Endodermal cell (in vitro differentiated cells): ENCODE measurements around the gene UFC1. TPM values are rescaled to one million over a fixed set of nuclear protein-coding genes. Genes with fewer than 3 reads are reported as not detected.

Experiments used
- DNase-seq: peaks from one replicate; pipeline ENCODE4 v3.0.0-alpha.2; 2017
- H3K27ac ChIP-seq: 2 replicates; pipeline ENCODE4 v1.5.1; 2013; ENCODE audit warnings: mild to moderate bottlenecking, low read depth, low read length, moderate library complexity
- H3K27me3 ChIP-seq: 2 replicates; pipeline ENCODE4 v1.6.1; 2013; ENCODE audit warnings: mild to moderate bottlenecking, low read length, moderate library complexity; ENCODE audit not compliant: insufficient read depth, control insufficient read depth, poor library complexity, severe bottlenecking
- H3K36me3 ChIP-seq: 2 replicates; pipeline ENCODE4 v1.7.0; 2013; ENCODE audit warnings: mild to moderate bottlenecking, low read length, moderate library complexity; ENCODE audit not compliant: control insufficient read depth, insufficient read depth
- H3K4me1 ChIP-seq: one replicate; pipeline ENCODE4 v1.7.0; 2013; ENCODE audit warnings: low read length; ENCODE audit not compliant: control insufficient read depth, insufficient read depth
- H3K4me3 ChIP-seq: 2 replicates; pipeline ENCODE4 v1.5.1; 2013; ENCODE audit warnings: mild to moderate bottlenecking, low read length, moderate library complexity
- H3K9ac ChIP-seq: 2 replicates; pipeline ENCODE4 v1.6.1; 2013; ENCODE audit warnings: mild to moderate bottlenecking, low read length, moderate library complexity; ENCODE audit not compliant: poor library complexity, severe bottlenecking; ENCODE audit errors: extremely low read depth
- H3K9me3 ChIP-seq: 2 replicates; pipeline ENCODE4 v1.6.1; 2013; ENCODE audit warnings: mild to moderate bottlenecking, low read length, moderate library complexity; ENCODE audit not compliant: control insufficient read depth
- H3K27ac Mint-ChIP-seq: 2 replicates; pipeline ENCODE4 v1.8.0; 2020; ENCODE audit warnings: mixed read lengths
- H3K27me3 Mint-ChIP-seq: 2 replicates; pipeline ENCODE4 v1.8.0; 2021; ENCODE audit warnings: mild to moderate bottlenecking, mixed read lengths; ENCODE audit not compliant: insufficient read depth
- H3K36me3 Mint-ChIP-seq: 2 replicates; pipeline ENCODE4 v1.8.0; 2020; ENCODE audit warnings: low read depth, mixed read lengths
- H3K4me1 Mint-ChIP-seq: 2 replicates; pipeline ENCODE4 v1.8.0; 2020; ENCODE audit warnings: mixed read lengths
- H3K4me3 Mint-ChIP-seq: 2 replicates; pipeline ENCODE4 v1.8.0; 2020; ENCODE audit warnings: mild to moderate bottlenecking, moderate library complexity, mixed read lengths
- H3K9me3 Mint-ChIP-seq: 2 replicates; pipeline ENCODE4 v1.8.0; 2020; ENCODE audit warnings: mild to moderate bottlenecking, mixed read lengths
- WGBS, 2 experiments: methylation state at CpG; one replicate each; pipeline versions ENCODE4 v1.1.5 to v1.1.7; 2013; ENCODE audit warnings: missing lambda C conversion rate in 2 of 2, mixed read lengths in 1 of 2; ENCODE audit not compliant: insufficient coverage in 1 of 2, insufficient read length in 1 of 2; 5-methylcytosine and 5-hydroxymethylcytosine counted together
- total RNA-seq, 2 donors: library from RNA; stranded (reverse); fragmentation: NEBNext Ultra II Directional in 1 of 2; extraction: Animal tissue kit (Norgen Biotek cat#: 25700) in 1 of 2; gene quantifications; 2 replicates in 1 of 2; 3 replicates in 1 of 2; pipeline ENCODE4 v1.2.1, GENCODE V29; 2021
- TF ChIP-seq, protein P1 (sequence below): fragments of 200-600 bp; sonication (generic); conservative IDR thresholded peaks from 2 replicates; pipeline ENCODE4 v1.5.0; 2021; ENCODE audit warnings: antibody characterized with exemption, mild to moderate bottlenecking

UFC1 gene
- total RNA-seq, 2 donors from 2014 or later = 89.5 to 97.1 TPM

DNA sequence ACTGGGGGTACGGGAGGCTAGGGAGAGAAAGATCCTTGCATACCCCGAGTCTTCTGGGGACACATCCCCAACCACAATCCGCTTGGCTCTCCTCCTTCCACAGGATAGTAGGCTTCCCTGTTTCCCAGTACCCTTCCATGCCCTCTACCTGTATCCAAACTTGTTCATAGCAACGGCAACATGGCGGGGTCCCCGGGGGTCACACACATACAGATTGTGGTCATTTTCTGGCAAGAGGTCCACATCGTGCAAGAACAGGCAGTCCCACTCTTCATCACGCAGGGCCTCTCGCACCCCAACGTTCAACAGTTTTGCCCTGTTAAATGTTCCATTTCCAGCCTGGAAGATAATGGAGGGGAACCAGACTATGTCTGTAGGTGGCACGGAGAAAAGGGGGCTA is 19.9 kb downstream of the UFC1 start:
- H3K4me3 Mint-ChIP-seq = no peak overlapping the region
- no peak overlapping the region for H3K4me3 ChIP-seq
- peaks cover 47% of the 10 kb centered on the region for H3K36me3 Mint-ChIP-seq

DNA sequence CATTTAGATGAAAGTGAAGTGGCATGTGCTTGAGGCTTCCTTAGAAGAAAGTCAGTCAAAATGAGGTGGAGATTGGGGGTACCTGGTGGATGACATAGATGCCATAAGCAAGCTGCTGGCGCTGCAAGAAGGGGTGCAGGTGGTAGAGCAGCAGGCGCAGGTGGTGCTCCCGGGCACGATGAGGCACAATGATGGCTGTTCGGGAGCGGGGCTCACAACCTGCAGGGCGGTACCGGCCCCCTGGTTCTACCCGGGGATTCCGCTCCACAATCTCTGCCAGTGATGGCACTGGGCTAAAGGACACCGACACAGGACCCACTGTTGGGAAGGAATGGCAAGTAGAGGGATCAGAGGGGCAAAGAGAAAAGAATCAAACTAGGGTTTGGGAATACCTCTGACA is 21.1 kb downstream of the UFC1 start:
- H3K27ac ChIP-seq = no peak overlapping the region
- no peaks in the 10 kb centered on the region for H3K9me3 ChIP-seq
- Mint-ChIP-seq H3K36me3 (peaks cover 40% of the 10 kb centered on the region), H3K27me3 (no peaks in the 10 kb centered on the region), H3K9me3 (no peaks in the 10 kb centered on the region), H3K27ac (no peak overlapping the region), H3K4me1 (peaks cover 14% of the 10 kb centered on the region), H3K4me3 (no peak overlapping the region)
- H3K4me1 ChIP-seq = peaks cover 4% of the 10 kb centered on the region
- no peak for DNase-seq
- H3K36me3 ChIP-seq = peaks cover 46% of the 10 kb centered on the region
- H3K27me3 ChIP-seq = no peaks in the 10 kb centered on the region
- TF ChIP-seq, protein P1, sequence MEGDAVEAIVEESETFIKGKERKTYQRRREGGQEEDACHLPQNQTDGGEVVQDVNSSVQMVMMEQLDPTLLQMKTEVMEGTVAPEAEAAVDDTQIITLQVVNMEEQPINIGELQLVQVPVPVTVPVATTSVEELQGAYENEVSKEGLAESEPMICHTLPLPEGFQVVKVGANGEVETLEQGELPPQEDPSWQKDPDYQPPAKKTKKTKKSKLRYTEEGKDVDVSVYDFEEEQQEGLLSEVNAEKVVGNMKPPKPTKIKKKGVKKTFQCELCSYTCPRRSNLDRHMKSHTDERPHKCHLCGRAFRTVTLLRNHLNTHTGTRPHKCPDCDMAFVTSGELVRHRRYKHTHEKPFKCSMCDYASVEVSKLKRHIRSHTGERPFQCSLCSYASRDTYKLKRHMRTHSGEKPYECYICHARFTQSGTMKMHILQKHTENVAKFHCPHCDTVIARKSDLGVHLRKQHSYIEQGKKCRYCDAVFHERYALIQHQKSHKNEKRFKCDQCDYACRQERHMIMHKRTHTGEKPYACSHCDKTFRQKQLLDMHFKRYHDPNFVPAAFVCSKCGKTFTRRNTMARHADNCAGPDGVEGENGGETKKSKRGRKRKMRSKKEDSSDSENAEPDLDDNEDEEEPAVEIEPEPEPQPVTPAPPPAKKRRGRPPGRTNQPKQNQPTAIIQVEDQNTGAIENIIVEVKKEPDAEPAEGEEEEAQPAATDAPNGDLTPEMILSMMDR = no peak
- WGBS, 2 experiments = 95 to 100% methylated on average over 6 to 11 of the region's 11 CpGs
- H3K9ac ChIP-seq = no peak overlapping the region
- no peak overlapping the region for H3K4me3 ChIP-seq

More for the DNA sequence above, 19.9 kb downstream of the UFC1 start:
- TF ChIP-seq, protein P1 = no peak
- Mint-ChIP-seq H3K4me1 (peaks cover 14% of the 10 kb centered on the region), H3K27me3 (no peaks in the 10 kb centered on the region), H3K27ac (no peak overlapping the region), H3K9me3 (no peaks in the 10 kb centered on the region)
- peaks cover 58% of the 10 kb centered on the region for H3K36me3 ChIP-seq
- whole genome bisulfite sequencing, 2 experiments = 96 to 97% methylated on average over 5 to 11 of the region's 11 CpGs
- no peak for DNase-seq
- no peak overlapping the region for H3K9ac ChIP-seq
- H3K4me1 ChIP-seq = peaks cover 4% of the 10 kb centered on the region
- no peaks in the 10 kb centered on the region for H3K9me3 ChIP-seq
- no peaks in the 10 kb centered on the region for H3K27me3 ChIP-seq
- no peak overlapping the region for H3K27ac ChIP-seq

DNA sequence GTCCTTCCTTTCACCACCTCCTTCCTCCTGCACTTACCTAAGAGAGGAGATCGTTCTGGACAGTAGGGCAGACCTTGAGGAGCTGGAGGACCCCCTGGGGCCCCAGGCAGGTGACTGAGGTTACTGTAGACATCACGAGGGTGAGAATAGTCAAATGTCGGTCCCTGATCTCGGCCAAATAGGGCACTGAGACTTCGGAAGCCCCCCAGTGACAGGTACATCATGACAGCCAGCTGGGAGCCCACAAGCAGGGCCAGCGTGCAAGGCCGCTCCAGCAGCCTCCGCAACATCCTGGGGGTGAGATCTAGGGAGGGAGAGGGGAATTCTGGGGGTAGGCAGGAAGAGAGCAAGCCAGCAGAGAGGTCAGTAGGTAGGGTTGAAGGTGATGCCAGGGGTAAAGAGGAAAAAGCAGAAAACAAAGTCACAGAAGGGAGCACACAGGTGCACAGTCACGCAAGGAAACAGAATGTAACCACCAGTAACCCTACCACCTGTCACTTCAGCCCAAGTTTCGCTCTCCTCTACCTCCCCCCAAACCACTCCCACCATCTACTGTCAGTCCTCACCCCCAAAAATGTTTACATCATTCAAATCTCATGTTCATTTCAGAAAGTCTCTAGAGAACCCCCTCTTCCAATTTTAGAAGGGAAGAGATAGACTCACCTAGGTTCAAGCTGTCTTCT is 22.1 kb downstream of the UFC1 start:
- peak overlapping the region; percentile 96 for H3K4me3 ChIP-seq
- 91 to 93% methylated on average over 5 to 10 of the region's 10 CpGs for WGBS, 2 experiments
- no peak overlapping the region for H3K27ac ChIP-seq
- H3K9ac ChIP-seq = no peak overlapping the region
- TF ChIP-seq, protein P1 = no peak
- no peaks in the 10 kb centered on the region for H3K9me3 Mint-ChIP-seq
- H3K4me3 Mint-ChIP-seq = peak overlapping the region; percentile 97
- H3K27me3 Mint-ChIP-seq = no peaks in the 10 kb centered on the region
- no peak for DNase-seq
- no peaks in the 10 kb centered on the region for H3K27me3 ChIP-seq
- H3K9me3 ChIP-seq = no peaks in the 10 kb centered on the region
- H3K36me3 Mint-ChIP-seq = peaks cover 37% of the 10 kb centered on the region
- H3K4me1 ChIP-seq = peaks cover 4% of the 10 kb centered on the region
- H3K36me3 ChIP-seq = peaks cover 41% of the 10 kb centered on the region
- peaks cover 14% of the 10 kb centered on the region for H3K4me1 Mint-ChIP-seq
- no peak overlapping the region for H3K27ac Mint-ChIP-seq
